GM12801 (cell line): ENCODE measurements around the gene KLK2.

Experiments used
- CTCF ChIP-seq: IDR thresholded peaks from one replicate; pipeline ENCODE4 v1.5.1; 2011; ENCODE audit warnings: control low read depth; ENCODE audit not compliant: insufficient read length; ENCODE audit errors: extremely low read depth

The KLK2 gene

GRCh38 chr19:50870417-50871089 lies 2.7 kb upstream of the KLK2 start:
- TF ChIP-seq CTCF = no peak

GRCh38 chr19:50874211-50874610 lies 972 bp downstream of the KLK2 start:
- TF ChIP-seq CTCF = no peak

DNA sequence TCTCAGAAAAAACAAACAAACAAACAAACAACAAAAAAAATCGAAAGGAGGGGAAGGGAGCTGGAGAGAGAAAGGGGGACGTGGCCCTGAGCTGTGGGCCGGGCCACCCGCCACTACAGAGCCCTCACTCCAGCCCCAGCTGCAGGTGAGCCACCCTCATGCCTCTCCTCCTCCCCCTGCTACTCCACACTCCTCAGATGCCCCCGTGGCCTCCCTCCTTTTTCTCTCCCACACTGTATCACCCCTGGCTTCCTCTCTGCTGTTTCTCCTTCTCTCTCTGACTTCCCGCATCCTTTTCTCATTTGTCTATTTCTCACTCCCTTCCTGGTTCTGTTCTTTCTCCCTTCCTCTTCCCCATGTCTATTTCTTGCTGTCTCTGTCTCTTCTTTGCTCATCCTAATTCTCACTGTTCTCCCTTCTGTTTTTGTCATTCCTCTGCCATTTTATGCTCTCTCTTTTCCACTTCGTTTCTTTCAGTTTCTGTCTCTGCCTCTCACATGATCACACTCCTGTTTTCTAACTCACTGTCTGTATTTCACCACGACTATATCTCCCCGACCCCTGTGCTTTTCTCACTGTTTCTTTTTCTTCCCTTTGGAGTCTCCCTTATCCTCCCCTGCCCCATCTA lies 2.7 kb downstream of the KLK2 start:
- no peak for TF ChIP-seq CTCF

DNA sequence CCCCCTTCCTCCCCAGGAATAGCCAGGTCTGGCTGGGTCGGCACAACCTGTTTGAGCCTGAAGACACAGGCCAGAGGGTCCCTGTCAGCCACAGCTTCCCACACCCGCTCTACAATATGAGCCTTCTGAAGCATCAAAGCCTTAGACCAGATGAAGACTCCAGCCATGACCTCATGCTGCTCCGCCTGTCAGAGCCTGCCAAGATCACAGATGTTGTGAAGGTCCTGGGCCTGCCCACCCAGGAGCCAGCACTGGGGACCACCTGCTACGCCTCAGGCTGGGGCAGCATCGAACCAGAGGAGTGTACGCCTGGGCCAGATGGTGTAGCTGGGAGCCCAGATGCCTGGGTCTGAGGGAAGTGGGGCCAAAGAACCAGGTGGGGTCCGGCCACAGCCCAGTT lies 3.2 kb downstream of the KLK2 start:
- no peak for TF ChIP-seq CTCF

GRCh38 chr19:50877338-50877737 lies 4.1 kb downstream of the KLK2 start:
- no peak for TF ChIP-seq CTCF

- no peak for TF ChIP-seq CTCF
These were observed 5.6 kb downstream of the KLK2 start for GRCh38 chr19:50878851-50879250.

- no peak for TF ChIP-seq CTCF
These were observed 7.0 kb downstream of the KLK2 start for GRCh38 chr19:50880241-50880640.
